HuH-7.5 (cell line): ENCODE data around the gene DNM3.

ENCODE experiments used
- DNase-seq: peaks from one replicate; pipeline ENCODE4 v3.0.0; 2011; ENCODE audit warnings: low spot score

DNM3 gene

DNA sequence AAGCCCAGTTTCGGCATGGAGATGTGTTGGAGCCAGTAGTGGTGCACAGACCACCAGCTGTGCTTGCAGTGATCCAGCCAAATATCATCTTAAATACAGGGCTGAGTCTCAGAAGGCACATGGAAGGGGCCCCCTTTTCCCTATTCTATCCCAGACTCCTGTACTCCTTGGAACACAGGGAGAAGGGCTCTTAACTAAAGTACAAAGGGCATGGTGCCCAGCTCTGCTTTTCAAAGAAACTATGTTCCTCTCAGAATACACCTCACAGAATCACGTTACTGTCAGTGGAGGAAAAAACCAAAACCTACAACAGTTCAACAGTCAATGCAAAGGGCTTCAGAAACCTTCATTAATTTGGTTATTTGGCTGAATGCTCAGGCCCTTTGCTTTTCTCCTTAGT, 398.6 kb downstream of the DNM3 start:
- DNase-seq = no peak

GRCh38 chr1:172241540-172241939, 400.2 kb downstream of the DNM3 start:
- DNase-seq = no peak

- no peak for DNase-seq
Measured at GRCh38 chr1:172244865-172245264, 403.6 kb downstream of the DNM3 start.

DNA sequence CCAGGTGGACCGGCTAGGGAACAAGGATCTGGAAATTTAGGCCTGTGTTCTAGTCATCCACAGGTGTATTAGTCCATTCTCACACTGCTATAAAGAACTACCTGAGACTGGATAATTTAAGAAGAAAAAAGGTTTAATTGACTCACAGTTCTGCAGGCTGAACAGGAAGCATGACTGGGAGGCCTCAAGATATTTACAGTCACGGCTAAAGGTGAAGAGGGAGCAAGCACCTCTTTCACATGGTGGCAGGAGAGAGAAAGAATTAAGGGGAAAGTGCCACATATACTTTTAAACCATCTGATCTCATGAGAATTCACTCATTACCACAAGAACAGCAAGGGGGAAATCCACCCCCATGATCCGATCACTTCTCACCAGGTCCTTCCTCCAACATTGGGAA, 404.5 kb downstream of the DNM3 start:
- DNase-seq = no peak

DNA sequence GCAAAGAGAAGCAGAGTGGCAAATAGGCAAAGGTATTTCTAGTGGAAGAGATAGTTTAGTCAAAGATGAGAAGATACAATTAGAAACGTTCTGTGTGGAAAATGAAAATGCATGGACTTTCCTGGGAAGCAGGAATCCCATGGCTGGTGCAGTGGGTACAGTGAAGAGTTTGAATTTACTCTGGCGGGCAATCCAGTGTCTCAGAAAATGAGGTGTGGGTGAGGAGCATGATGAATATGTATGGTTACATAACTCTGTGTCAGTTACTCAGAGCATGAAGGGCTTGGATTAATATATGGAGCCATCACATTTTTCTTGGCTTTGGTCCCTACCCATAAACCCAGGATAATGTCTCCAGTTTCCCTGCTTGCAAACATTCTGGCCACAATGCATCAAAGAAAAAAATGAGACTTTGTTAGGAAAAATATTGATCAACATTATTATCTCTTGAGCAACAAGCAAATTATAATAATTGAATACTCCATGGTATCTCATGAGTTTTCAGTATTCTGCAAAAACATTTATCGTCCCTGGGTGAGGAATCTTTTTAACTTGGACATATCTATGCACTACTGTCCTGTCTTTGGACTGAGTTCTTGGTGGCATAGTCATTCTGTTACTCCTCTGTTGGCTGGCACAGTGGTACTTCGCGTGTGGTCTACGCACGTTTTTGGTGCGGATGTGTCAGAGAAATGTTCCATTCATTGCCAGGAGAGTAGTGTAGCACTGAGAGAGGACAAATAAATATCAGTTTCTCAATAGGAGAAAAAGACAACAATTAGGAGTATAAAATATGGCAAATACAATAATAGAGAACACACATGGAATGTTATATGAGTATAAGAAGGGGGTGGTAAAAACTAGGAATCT, 405.5 kb downstream of the DNM3 start:
- DNase-seq = no peak

- no peak for DNase-seq
Measured at GRCh38 chr1:172251486-172251885, 410.2 kb downstream of the DNM3 start.

DNA sequence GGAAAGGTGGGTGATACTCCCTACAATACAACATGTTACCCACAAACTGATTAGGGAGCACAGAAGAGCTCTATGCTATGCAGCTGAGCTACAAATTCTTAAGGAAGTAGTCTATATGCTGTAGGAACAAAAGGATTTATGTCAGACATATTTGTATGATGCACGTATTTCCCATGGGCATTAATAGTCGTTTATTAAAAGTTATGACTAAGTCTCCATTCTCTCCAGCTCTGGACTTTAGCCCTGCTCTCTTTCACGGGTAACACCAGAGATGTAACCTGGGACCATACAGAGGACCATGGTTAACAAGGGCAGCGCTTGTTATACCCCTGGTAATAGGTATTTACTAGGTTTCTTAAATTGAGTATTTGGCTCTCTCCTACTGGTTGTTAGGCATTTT, 411.0 kb downstream of the DNM3 start:
- no peak for DNase-seq

- DNase-seq = no peak
Measured at GRCh38 chr1:172252958-172253357, 411.7 kb downstream of the DNM3 start.

DNA sequence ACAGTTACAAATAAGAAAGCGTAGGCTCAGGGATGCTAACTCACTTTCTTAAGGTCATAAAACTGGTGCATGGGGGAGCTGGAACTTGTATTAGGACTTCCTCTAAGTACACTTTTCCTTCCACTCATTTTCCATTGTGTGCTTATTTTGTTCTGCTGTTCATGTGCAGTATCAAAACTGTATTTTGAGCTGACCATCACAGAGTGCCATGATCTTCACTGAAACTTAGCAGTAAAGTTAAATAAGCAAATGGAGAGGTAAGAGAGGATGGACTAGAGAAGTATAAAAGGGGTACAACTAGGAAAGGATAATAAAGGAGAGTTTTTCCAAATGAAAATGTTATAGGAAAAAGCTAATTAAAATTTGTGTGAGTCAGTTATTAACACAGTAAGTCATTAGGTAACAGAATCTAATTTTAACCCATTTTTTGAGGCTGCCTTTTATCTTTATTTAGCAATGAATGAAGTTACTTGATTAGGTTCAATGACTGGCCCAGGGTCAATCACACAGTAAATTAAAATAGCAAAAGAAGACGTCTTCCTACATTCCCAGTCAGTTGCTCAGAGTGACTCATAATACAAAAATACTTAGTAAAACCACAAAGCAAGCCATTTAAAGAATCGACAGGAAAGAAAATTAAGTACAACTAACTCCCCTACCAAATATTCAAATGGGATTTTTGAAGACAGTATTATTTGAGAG, 413.4 kb downstream of the DNM3 start:
- DNase-seq = no peak

GRCh38 chr1:172255223-172255560, 413.9 kb downstream of the DNM3 start:
- DNase-seq = no peak

DNA sequence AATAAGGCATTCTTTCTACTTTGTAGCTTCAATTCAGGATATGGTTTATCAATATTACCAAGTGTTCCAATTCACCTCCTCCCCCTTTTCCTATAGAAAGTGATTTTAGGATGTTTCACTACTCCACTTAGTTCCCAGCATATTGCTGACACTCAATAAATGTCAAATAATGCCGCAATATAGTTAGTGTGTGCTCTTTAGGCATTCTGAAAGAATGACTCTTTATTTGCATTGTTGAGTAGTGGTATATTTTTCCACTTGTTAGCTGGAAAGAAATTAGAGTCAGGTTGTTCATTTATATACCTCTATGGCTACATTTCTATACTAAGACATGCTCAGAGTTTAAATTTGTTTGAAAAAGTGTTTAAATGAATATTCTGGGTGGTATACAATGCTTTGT, 424.6 kb downstream of the DNM3 start:
- DNase-seq = no peak

- DNase-seq = no peak
Measured at GRCh38 chr1:172266528-172267174, 425.4 kb downstream of the DNM3 start.

DNA sequence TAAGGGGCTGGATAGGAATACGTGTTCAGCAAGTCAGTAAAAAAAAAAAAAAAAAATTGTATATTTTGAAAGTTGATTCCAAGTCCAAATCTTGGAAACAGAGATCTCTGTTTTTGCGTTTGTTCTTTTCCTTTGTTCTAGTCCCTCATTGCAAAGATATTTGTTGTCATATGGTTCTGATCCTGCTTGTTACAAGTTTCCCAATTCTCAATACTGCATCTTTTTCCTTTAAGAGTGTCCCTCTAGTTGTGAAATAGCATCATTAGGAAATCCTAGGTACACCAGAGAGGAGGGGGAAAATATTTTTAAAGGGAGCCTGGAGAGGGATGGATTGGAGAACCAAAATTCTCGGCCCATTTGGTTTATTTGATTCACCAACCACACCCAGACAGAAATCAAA, 426.9 kb downstream of the DNM3 start:
- no peak for DNase-seq

- no peak for DNase-seq
Measured at GRCh38 chr1:172269084-172269483, 427.8 kb downstream of the DNM3 start.

GRCh38 chr1:172269644-172270043, 428.3 kb downstream of the DNM3 start:
- DNase-seq = no peak

DNA sequence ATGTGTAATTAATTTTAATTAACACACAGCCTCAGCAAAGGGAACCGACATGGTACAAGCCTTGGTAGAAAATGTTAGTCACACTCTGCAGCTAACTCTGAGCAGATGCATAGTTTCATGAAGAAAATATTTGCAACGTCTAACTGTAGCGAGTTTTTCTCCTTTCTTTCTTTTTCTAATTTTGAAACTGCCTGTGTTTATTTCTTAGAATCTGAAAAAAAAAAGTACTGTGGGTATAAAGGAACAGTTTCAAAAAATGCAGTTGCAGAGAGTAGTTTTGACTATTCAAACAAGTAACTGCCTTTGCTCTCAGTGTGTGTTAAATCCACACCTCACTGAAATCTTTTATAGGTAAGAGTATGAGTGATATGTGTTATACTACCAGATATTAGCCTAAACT, 429.3 kb downstream of the DNM3 start:
- no peak for DNase-seq

DNA sequence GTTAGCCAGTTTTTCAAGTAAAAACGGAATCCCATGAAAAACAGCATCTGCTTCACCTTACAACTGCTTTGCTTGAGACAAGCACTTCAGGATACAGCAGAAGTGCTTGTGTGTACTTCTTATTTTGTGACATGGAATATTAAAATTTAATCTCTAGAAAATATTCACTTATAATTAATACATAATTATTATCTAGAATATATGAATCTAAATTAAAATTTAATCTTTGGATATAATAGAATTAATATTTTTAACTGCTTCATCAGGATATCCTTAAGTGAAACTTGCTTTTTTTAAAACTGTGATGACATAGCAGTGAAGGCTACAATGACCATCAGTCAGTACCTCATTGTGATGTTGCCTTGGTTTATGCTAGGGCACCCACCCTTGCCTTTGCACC, 430.8 kb downstream of the DNM3 start:
- no peak for DNase-seq

- no peak for DNase-seq
Measured at GRCh38 chr1:172273647-172274396, 432.5 kb downstream of the DNM3 start.

GRCh38 chr1:172275478-172275877, 434.2 kb downstream of the DNM3 start:
- DNase-seq = no peak

DNA sequence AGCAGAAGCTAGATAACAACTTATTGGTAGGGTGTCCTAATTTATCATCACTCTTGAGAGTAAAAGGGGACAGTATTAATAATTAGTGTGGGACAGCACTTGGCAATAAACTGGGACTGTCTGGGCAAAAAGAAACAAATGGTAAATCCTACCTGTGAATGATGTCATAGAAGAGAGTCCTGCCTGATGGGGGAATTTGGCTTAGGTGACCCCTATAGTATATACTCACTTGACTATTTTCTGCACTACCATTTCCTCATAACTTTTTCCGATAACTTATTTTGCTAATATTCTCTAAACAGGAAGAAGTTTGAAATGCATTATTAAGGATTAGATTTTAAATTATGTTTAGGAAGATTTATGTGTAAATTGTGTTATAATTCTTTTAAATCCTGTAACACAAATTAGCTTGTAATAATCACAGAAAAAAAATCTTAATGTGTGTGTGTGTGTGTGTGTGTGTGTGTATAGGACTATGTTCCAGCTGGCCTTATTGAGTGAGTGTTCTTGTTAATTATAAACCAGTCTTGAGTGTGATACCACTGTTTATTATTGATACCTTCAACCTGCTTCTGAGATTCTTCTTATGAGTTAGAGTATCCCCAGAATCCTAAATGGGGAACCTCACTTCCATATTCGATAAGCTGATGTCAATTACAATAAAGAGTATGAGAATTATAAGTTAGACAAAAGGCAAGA, 435.0 kb downstream of the DNM3 start:
- DNase-seq = no peak

DNA sequence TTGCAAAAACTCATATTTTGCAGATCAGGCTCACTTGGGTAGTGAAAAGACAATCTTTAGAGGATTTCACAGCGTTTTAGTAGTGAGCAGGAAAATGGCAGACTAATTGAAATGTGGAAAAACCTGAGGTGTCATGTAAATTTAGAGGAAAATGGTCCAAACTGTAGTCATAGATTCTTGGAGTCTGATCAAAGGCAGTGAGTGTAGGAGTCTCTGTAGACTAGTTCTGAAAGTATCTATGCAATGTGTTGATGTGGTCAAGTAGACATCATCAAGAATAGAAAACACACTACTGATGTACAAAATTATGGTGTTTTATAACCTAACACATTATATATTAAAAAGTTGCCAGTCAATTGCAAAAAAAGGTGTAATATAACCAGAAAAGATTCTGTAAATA, 436.0 kb downstream of the DNM3 start:
- no peak for DNase-seq

GRCh38 chr1:172277989-172278388, 436.7 kb downstream of the DNM3 start:
- DNase-seq = no peak
